Measurements from ENCODE around the gene CMTM2.

- TF ChIP-seq, protein P1, sequence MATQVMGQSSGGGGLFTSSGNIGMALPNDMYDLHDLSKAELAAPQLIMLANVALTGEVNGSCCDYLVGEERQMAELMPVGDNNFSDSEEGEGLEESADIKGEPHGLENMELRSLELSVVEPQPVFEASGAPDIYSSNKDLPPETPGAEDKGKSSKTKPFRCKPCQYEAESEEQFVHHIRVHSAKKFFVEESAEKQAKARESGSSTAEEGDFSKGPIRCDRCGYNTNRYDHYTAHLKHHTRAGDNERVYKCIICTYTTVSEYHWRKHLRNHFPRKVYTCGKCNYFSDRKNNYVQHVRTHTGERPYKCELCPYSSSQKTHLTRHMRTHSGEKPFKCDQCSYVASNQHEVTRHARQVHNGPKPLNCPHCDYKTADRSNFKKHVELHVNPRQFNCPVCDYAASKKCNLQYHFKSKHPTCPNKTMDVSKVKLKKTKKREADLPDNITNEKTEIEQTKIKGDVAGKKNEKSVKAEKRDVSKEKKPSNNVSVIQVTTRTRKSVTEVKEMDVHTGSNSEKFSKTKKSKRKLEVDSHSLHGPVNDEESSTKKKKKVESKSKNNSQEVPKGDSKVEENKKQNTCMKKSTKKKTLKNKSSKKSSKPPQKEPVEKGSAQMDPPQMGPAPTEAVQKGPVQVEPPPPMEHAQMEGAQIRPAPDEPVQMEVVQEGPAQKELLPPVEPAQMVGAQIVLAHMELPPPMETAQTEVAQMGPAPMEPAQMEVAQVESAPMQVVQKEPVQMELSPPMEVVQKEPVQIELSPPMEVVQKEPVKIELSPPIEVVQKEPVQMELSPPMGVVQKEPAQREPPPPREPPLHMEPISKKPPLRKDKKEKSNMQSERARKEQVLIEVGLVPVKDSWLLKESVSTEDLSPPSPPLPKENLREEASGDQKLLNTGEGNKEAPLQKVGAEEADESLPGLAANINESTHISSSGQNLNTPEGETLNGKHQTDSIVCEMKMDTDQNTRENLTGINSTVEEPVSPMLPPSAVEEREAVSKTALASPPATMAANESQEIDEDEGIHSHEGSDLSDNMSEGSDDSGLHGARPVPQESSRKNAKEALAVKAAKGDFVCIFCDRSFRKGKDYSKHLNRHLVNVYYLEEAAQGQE (IDR thresholded peaks at IDR 0.05; ENCODE audit: insufficient replicate concordance, low read depth): no peak
- TF ChIP-seq, protein P2, sequence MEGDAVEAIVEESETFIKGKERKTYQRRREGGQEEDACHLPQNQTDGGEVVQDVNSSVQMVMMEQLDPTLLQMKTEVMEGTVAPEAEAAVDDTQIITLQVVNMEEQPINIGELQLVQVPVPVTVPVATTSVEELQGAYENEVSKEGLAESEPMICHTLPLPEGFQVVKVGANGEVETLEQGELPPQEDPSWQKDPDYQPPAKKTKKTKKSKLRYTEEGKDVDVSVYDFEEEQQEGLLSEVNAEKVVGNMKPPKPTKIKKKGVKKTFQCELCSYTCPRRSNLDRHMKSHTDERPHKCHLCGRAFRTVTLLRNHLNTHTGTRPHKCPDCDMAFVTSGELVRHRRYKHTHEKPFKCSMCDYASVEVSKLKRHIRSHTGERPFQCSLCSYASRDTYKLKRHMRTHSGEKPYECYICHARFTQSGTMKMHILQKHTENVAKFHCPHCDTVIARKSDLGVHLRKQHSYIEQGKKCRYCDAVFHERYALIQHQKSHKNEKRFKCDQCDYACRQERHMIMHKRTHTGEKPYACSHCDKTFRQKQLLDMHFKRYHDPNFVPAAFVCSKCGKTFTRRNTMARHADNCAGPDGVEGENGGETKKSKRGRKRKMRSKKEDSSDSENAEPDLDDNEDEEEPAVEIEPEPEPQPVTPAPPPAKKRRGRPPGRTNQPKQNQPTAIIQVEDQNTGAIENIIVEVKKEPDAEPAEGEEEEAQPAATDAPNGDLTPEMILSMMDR (IDR thresholded peaks at IDR 0.05; ENCODE audit: insufficient read depth, low read length): no peak
These were observed 10.9 kb upstream of the CMTM2 start for GRCh38 chr16:66568355-66568754.
